GM19043 (cell line): Measurements from ENCODE around the gene DUOX2.
"Not testable (repeated sequence)": the region's sequence is repeated elsewhere in the genome, so short reads cannot be mapped to it uniquely, and the experiment has no call there.

Source experiments
- ATAC-seq: cut with Tn5 transposase; IDR thresholded peaks from one replicate; pipeline ENCODE4 v1.9.1; 2021; ENCODE audit warnings: low read depth; ENCODE audit not compliant: unreplicated experiment

The DUOX2 gene

GRCh38 chr15:45139770-45140169 is 25.8 kb upstream of the DUOX2 start:
- no peak for ATAC-seq

DNA sequence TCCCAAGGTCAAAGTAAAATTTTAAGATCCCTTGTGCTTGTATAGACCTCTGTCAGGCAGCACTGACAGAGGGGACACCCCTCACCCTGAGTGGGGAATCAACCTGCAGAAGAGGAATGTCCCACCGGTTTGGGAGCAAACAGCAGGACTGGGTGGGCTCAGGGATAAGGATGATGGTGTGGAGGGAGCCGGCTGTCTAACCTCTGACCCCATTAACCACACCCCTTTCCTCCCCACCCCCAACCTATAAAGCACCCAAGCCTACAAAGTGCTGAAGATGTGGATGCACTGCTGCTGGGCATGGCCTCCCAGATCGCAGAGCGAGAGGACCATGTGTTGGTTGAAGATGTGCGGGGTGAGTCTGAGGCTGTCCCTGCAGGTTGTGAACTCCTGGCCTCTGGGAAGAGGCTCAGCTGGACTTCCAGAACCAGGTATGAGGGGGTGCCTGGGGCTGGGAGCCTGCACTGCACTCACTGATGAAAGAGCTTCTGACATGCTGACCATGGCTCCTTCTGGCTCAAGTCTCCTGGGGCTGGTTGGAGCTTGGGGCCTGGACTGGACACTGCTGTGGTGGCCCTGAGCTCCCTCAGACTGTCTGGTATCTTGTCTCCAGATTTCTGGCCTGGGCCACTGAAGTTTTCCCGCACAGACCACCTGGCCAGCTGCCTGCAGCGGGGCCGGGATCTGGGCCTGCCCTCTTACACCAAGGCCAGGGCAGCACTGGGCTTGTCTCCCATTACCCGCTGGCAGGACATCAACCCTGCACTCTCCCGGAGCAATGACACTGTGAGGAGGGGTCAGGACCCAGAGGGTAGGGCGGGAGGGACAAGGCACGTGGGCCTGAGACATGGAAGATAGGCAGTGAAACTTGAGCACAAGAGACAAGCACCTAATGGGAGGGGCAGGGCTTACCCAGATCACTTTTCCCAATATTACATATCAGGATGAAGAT is 25.1 kb upstream of the DUOX2 start:
- no peak for ATAC-seq

GRCh38 chr15:45137703-45138102 is 23.7 kb upstream of the DUOX2 start:
- ATAC-seq: no peak

DNA sequence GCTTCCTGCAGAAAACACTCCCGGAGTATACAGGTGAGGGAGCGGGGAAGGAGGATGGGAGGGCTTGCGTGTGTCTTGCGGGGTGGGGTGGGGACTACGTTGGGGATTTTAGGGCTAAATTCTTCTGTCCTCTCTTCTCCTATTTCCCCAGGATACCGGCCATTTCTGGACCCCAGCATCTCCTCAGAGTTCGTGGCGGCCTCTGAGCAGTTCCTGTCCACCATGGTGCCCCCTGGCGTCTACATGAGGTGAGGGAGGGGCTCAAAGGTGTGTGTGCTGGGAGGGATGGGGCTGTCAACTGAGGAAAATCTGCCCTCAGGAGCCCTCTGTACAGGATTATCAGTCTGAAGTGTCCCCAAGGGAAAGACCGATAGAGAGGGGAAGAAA is 22.4 kb upstream of the DUOX2 start:
- no peak for ATAC-seq

- not testable (repeated sequence) for ATAC-seq
Observed at GRCh38 chr15:45135705-45136377, 21.9 kb upstream of the DUOX2 start.

DNA sequence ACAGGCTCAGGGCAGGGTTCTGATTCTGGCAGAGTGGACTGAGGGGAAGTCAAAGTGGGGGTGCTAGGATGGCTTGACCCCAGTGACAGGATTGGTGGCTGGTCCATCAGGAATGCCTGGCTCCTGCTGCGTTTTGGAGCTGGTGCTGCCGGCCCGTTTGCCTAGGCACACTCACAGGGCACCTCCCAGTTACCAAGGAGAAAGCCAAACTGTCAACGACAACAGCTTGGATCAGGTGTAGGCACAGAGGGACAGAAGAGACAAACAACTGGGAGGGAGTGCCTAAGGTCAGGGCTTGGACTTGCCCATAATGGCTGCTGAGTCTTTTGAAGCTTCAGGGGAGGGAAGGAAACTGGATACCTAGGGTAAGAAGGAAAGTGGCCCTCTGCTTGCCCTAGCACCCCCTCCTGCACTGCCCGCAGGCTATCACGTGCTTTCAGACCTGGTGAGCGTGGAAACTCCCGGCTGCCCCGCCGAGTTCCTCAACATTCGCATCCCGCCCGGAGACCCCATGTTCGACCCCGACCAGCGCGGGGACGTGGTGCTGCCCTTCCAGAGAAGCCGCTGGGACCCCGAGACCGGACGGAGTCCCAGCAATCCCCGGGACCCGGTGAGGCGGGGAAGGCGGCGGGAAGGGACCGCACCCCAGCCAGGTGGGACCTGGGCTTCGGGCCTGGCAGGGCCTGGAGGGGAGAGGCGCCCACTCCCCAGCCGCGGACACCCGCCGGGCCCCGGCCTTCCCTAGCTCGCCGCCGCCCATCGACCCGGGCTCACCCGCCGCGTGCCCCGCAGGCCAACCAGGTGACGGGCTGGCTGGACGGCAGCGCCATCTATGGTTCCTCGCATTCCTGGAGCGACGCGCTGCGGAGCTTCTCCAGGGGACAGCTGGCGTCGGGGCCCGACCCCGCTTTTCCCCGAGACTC is 21.0 kb upstream of the DUOX2 start:
- no peak for ATAC-seq

GRCh38 chr15:45134046-45134445 is 20.1 kb upstream of the DUOX2 start:
- no peak for ATAC-seq

- ATAC-seq: no peak
Observed at GRCh38 chr15:45133561-45133920, 19.6 kb upstream of the DUOX2 start.

GRCh38 chr15:45132844-45133560 is 19.0 kb upstream of the DUOX2 start:
- ATAC-seq: no peak

- ATAC-seq: no peak
Observed at GRCh38 chr15:45131510-45131909, 17.5 kb upstream of the DUOX2 start.

DNA sequence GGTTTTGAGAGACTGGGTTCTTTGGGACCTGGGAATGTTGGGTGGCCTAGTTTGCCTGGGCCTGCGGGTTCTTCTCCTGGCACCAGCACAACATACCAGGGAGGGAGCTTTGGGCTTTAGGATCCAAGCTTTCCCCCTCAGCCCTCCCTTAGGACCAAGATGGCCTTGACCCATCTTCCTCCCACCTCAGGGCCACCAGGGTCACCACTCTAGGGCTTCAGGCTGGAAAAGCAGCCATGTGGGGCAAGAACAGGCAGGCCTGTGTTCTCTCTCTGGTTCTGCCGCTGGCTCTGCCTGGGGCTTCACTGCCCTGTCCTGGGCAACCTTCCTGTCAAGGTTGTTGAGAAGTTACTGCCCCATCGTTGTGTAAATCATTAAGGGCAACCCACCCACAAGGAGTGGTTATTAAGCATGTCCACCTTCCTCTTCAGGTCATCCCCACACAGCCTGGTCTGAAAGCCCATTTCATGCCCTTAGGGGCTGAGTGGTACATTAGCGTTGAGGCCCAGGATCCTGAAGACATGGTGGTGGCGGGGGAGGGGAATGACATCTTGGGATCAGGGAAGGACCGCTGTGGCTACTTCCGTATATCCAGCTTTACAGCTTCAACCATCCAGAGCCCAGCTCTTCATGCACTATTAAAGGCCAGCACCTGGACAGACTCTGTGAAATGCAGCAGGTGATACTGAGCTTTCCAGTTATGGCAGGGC is 16.5 kb upstream of the DUOX2 start:
- no peak for ATAC-seq

DNA sequence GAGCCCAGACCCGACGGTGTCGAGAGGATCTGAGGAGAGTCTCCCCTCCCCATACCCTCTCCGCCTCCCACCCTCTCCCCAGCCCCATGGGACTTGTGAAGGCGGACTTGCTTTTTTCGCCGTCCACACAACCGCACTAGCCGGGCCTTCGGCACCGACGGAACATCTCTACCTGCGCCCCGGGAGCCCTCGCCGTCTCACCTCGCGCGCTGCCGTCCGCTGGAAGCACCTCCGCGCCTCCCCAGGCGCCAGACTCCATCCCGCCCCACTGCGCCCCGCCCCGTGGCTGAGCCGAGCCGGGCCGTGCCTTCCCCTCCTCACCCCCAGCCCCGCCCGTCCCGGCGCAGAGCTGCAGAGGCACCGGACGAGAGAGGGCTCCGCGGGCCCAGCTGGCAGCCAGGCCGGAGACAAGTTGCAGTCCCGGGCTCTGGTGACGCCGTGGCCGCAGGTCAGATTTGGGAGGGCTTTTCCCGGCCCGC is 15.7 kb upstream of the DUOX2 start, which contains the start of the genes DUOX1 and DUOXA1:
DUOX1 (plus strand) TSS at position 344 of the 479 bp plus-strand sequence. CDS start 1,973 bp downstream, outside the sequence.
DUOXA1 (minus strand) TSS at position 229 of the 479 bp plus-strand sequence. CDS start 6,865 bp downstream, outside the sequence.
- no peak for ATAC-seq

DNA sequence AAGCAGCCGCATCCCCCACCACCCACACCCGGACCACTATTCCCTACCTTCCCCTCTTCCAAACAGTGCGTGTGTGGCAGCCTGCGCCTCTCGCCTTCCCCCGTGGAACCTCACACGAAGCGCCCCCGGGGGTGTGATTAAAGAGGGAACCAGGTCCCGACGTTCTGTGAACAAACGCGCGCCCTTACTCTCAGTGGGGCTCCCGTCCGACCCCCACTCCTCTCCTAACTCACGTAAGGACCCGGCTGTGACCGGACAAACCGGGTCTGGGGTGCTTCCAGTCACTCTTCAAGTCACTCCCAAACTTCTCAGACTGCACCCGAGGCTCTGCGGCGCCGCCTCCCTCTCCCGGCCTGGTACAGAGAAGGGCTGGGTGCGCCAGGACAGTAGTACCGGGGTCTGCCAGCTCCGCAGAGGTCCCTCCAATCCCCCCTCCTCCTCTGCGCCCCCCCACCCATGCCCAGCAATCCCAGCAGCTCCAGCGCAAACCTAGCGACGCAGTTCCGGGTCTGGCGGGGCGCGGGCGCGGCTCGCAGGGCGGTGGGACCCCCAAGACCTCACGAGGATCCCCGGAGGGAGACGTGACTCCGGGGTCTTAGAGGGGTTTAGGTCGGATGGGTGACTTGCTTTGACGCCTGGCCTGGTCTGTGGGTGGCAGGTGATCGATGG is 15.1 kb upstream of the DUOX2 start:
- no peak for ATAC-seq

DNA sequence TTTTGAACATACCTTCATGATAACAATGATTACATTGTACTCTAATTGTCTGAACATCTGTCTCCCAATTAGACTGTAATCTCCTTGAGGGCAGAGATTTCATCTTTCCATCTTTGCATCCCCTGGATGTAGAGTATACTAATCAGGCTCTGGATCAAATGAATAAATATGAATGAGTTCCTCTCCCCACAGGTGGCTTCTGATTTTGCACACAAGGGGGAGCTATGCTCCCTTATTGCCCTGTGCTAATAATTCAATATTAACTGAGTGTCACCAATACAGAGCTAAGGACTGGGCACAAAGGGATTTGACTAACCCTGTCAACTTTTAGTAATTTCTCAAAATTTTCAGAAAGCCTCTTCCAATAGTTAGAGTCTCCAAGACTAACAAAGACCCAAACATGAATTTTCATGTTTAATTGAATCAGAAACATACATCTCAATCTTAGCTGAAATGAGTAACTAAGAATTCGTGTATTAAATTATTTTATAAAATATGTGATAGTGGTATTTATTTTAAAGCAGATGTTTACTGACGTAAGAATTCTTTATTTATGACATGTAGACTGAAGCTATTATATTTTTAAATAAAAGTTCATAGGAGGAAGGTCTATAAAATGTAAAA is 12.7 kb upstream of the DUOX2 start:
- no peak for ATAC-seq

- ATAC-seq: no peak
Observed at GRCh38 chr15:45123397-45123796, 9.4 kb upstream of the DUOX2 start.

- no peak for ATAC-seq
Observed at GRCh38 chr15:45122719-45123118, 8.7 kb upstream of the DUOX2 start.

GRCh38 chr15:45121706-45122417 is 7.9 kb upstream of the DUOX2 start:
- ATAC-seq: no peak

GRCh38 chr15:45121020-45121419 is 7.0 kb upstream of the DUOX2 start:
- no peak for ATAC-seq
